ENCODE data around the gene B4GALT1. TPM values are rescaled to one million over a fixed set of nuclear protein-coding genes. Genes with fewer than 3 reads are reported as not detected.
A peak's percentile ranks its signal among the peaks of the same experiment; 100 is the strongest.

Gene B4GALT1, protein sequence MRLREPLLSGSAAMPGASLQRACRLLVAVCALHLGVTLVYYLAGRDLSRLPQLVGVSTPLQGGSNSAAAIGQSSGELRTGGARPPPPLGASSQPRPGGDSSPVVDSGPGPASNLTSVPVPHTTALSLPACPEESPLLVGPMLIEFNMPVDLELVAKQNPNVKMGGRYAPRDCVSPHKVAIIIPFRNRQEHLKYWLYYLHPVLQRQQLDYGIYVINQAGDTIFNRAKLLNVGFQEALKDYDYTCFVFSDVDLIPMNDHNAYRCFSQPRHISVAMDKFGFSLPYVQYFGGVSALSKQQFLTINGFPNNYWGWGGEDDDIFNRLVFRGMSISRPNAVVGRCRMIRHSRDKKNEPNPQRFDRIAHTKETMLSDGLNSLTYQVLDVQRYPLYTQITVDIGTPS
- total RNA-seq, result 10 to 100 TPM; 72.2 to 91.9 TPM

DNA sequence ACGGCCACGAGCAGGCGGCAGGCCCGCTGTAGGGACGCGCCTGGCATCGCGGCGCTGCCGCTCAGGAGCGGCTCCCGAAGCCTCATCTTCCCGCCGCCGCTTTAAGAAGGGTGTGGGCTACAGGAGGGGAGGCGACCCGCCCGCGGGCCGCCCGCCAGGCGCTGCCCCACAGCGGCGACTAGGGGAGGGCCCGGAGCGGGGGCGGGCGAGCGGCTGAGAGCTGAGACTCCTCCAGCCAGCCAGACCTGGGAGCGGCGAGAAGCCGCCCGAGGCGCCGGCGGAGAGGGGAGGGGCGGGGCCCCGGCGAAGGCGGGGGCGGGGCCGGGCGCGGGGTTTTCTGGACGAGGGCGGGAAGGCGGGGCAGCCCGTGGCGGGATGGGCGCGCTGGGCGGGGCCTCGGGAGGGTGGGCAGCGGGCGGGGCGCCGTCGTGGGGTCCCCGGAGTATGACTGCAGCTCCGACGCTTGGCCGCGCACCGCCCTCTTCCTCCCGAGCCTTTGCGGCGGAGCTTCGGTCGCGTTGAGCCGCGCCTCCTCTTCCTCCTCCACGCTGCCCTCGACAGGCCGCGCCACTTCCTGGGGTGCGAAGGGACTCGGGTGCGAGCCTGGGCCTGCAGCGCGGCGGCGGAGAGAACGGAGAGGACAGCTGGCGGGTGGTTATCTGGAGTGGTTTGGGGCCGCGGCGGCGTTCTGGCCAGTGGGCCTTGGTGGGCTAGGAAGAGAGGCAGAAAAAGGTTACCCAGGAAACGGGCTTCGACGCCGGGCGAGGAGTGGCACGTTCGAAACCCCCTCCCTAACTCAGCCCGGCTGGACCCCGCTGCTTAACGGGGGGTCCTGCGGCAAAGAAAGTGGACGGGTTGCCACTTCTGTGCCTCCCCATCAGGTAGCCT is at the start of gene B4GALT1:
Gene B4GALT1, minus strand, starts transcription at position 253 of the 888 bp plus-strand sequence. Its CDS starts 167 bp downstream, at position 86.
- Mint-ChIP-seq H3K4me3 (peak within 1 kb of the TSS; percentile 88 to 96), H3K4me1 (ENCODE audit: low read depth) (peaks cover 66% of the 10 kb centered on the region), H3K9me3 (no peaks in the 10 kb centered on the region), H3K36me3 (ENCODE audit: insufficient read depth in 2 of 2) (peaks cover 5 to 6% of the 10 kb centered on the region in 2 donors), H3K27ac (peak within 1 kb of the TSS; percentile 99), H3K27me3 (ENCODE audit: low read depth) (no peaks in the 10 kb centered on the region)
- peak; percentile 83 to 85 for ATAC-seq (replicated peaks in 1 of 2)
- DNase-seq, result peak; percentile 93 to 96

DNA sequence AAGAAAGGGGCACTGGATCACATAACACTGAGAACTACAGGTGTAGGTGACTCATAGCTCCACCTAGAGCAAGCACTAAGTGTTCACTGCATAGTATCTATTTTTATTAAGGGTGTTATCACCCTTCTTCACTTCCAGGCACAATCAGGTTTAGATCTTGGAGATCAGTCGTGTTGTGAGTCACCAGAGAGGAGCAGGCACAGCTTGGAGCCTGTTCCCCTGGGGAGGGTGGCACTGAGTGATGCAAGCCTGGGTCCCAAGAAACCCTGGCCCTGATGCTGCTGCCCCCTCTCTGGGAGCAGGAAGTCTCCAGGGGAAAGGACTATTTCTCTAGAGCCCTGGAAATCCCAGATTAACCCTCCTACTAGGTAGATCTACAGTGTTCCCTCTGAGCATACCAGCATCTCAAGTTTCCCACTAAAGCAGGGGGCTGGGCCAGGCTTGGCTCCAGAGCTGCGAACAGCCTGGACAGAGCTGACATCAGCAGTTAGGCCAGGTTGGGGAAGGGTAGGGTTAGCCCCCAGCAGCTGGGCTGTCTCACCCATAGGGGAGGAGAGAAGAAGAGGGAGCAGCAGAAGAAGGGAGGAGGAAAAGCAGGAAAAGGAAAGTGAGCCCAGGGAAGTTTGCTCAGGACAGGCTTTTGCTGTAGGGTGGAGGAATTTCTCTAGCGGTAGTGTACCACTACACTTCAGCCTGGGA is 44.7 kb upstream of the B4GALT1 start:
- Mint-ChIP-seq H3K9me3 (peaks cover 0 to 4% of the 10 kb centered on the region in 2 donors), H3K27ac (no peak overlapping the region), H3K4me1 (ENCODE audit: low read depth) (no peaks in the 10 kb centered on the region), H3K4me3 (no peak overlapping the region), H3K36me3 (ENCODE audit: insufficient read depth in 2 of 2) (no peaks in the 10 kb centered on the region), H3K27me3 (ENCODE audit: low read depth) (no peaks in the 10 kb centered on the region)
- DNase-seq (no peak), ATAC-seq (replicated peaks in 1 of 2) (no peak)

DNA sequence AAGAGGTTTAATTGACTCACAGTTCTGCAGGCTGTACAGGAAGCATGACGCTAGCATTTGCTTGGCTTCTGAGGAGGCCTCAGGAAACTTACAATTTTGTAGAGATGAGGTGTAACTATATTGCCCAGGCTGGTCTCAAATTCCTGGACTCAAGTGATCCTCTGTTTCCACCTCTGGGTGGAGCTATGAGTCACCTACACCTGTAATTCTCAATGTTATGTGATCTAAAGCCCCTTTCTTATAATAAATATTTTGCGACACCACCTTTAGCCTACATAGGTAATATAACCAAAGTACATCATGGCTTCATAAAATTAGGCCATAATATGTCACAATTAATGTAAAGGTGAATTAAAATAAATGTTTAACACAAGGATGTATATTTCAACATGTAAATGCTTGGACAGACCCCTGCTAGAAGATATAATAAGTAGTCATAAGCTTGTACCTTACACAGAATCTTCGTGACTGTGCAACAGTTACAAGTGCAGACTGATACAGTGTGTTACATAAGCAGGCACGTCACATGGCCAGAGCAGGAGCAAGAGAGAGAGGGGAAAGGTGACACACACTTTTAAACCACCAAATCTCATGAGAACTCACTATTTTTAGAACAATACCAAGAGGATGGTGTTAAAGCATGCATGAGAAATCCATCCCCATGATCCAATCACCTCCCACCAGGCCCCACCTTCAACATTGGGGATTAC is 43.0 kb upstream of the B4GALT1 start:
- peaks cover 0 to 4% of the 10 kb centered on the region in 2 donors for H3K9me3 Mint-ChIP-seq
- no peaks in the 10 kb centered on the region for H3K27me3 Mint-ChIP-seq (ENCODE audit: low read depth)
- H3K4me1 Mint-ChIP-seq (ENCODE audit: low read depth), result no peaks in the 10 kb centered on the region
- ATAC-seq (replicated peaks in 1 of 2) (no peak), DNase-seq (no peak)
- H3K27ac Mint-ChIP-seq, result no peak overlapping the region
- H3K4me3 Mint-ChIP-seq, result no peak overlapping the region
- H3K36me3 Mint-ChIP-seq (ENCODE audit: insufficient read depth in 2 of 2), result no peaks in the 10 kb centered on the region

GRCh38 chr9:33209394-33209793 is 42.3 kb upstream of the B4GALT1 start:
- H3K4me3 Mint-ChIP-seq, result no peak overlapping the region
- DNase-seq, result no peak
- H3K36me3 Mint-ChIP-seq (ENCODE audit: insufficient read depth in 2 of 2), result no peaks in the 10 kb centered on the region
- no peak for ATAC-seq (replicated peaks in 1 of 2)
- no peaks in the 10 kb centered on the region for H3K4me1 Mint-ChIP-seq (ENCODE audit: low read depth)
- H3K27ac Mint-ChIP-seq, result no peak overlapping the region
- peaks cover 0 to 4% of the 10 kb centered on the region in 2 donors for H3K9me3 Mint-ChIP-seq
- no peaks in the 10 kb centered on the region for H3K27me3 Mint-ChIP-seq (ENCODE audit: low read depth)

DNA sequence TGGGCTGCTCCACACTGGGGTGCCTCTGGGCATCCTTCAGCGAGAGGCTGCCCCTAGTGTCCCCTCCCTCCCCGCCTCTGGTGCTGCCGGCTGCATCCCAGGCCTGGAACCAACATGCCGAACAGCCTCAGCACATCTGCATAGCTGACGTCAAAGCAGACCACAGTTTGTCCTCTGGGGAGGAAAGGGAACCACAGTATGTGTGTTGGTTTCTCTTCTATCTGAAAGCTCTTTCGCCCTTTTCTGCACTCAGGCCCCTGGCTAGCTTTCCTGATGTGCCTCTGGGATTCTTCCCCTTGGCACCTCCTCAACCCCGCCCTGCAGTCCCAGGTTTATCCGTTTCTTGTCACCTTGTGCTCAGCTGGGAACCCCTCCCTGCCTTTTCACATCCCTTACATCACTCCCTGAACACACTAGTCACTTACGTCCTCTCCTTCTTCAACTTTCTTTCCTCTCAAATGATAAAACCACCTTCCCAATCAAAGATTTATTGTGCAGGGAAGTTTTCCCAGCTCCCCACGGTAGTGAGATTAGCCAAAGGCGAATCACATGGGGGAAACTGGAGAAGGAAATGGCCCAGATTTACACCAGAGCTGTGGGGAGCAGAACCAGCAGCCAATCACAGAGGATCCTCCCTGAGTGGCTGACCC is 35.5 kb upstream of the B4GALT1 start:
- ATAC-seq (replicated peaks in 1 of 2) (peak; percentile 90 to 97), DNase-seq (peak; percentile 31 to 56)
- peak overlapping the region; percentile 36 to 46 for H3K4me3 Mint-ChIP-seq

GRCh38 chr9:33202018-33202417 is 34.9 kb upstream of the B4GALT1 start:
- no peaks in the 10 kb centered on the region for H3K36me3 Mint-ChIP-seq (ENCODE audit: insufficient read depth in 2 of 2)
- no peaks in the 10 kb centered on the region for H3K27me3 Mint-ChIP-seq (ENCODE audit: low read depth)
- DNase-seq (no peak), ATAC-seq (replicated peaks in 1 of 2) (peak; percentile 20 to 34)
- no peaks in the 10 kb centered on the region for H3K9me3 Mint-ChIP-seq
- peak overlapping the region; percentile 5 to 46 for H3K4me3 Mint-ChIP-seq
- no peak overlapping the region for H3K27ac Mint-ChIP-seq
- peaks cover 15% of the 10 kb centered on the region for H3K4me1 Mint-ChIP-seq (ENCODE audit: low read depth)

More for the DNA sequence above, 35.5 kb upstream of the B4GALT1 start:
- no peaks in the 10 kb centered on the region for H3K36me3 Mint-ChIP-seq (ENCODE audit: insufficient read depth in 2 of 2)
- H3K27ac Mint-ChIP-seq, result no peak overlapping the region
- H3K9me3 Mint-ChIP-seq, result peaks cover 0 to 1% of the 10 kb centered on the region in 2 donors
- peaks cover 15% of the 10 kb centered on the region for H3K4me1 Mint-ChIP-seq (ENCODE audit: low read depth)
- H3K27me3 Mint-ChIP-seq (ENCODE audit: low read depth), result no peaks in the 10 kb centered on the region

DNA sequence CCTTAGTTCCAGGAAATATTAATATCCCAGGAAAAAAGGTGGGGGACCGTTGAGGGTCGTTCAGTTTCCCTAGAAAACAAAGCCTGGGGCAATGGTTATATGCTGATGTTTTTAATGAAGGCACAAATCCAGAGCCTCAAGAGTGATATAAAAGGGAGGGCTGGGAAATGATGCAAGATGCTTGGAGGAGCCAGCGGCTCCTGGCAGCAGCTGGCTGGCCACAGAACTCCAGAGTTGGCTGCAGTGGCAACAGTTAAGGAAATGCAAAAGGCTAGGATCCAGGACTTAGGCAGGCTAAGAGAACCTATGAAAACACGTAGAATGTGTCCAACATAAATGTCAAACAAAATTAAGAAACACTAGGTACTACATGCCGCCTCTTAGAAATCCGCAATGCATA is 31.0 kb upstream of the B4GALT1 start:
- H3K4me1 Mint-ChIP-seq (ENCODE audit: low read depth), result peaks cover 15% of the 10 kb centered on the region
- DNase-seq (no peak), ATAC-seq (replicated peaks in 1 of 2) (no peak)
- no peak overlapping the region for H3K27ac Mint-ChIP-seq
- no peaks in the 10 kb centered on the region for H3K9me3 Mint-ChIP-seq
- no peaks in the 10 kb centered on the region for H3K27me3 Mint-ChIP-seq (ENCODE audit: low read depth)
- H3K36me3 Mint-ChIP-seq (ENCODE audit: insufficient read depth in 2 of 2), result no peaks in the 10 kb centered on the region
- no peak overlapping the region for H3K4me3 Mint-ChIP-seq

- peaks cover 9% of the 10 kb centered on the region for H3K4me1 Mint-ChIP-seq (ENCODE audit: low read depth)
- H3K9me3 Mint-ChIP-seq, result no peaks in the 10 kb centered on the region
- no peak for DNase-seq
- H3K27me3 Mint-ChIP-seq (ENCODE audit: low read depth), result no peaks in the 10 kb centered on the region
- no peak overlapping the region for H3K27ac Mint-ChIP-seq
- H3K4me3 Mint-ChIP-seq, result no peak overlapping the region
- ATAC-seq (replicated peaks in 1 of 2), result no peak
- H3K36me3 Mint-ChIP-seq (ENCODE audit: insufficient read depth in 2 of 2), result no peaks in the 10 kb centered on the region
Observed at GRCh38 chr9:33197279-33198152, 30.4 kb upstream of the B4GALT1 start.

DNA sequence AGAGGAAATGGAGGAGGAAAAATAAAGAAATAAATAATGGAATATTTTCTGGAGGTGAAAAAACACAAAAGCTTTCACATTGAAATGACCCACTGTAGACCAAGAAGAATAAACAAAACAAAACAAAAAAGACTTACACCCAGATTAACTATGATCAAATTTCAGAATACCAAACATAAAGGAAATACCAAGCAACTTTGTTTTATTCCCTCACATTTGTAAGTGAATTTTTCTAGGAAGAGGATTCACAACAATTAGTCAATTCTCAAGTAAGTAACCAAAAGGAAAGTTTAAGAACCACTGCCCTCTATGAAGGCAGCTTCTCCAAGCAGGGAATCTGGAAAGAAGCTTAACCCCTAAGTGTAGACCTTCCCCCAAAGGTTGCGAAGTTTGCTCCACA is 29.6 kb upstream of the B4GALT1 start:
- Mint-ChIP-seq H3K36me3 (ENCODE audit: insufficient read depth in 2 of 2) (no peaks in the 10 kb centered on the region), H3K4me1 (ENCODE audit: low read depth) (peaks cover 1% of the 10 kb centered on the region), H3K27me3 (ENCODE audit: low read depth) (no peaks in the 10 kb centered on the region), H3K9me3 (no peaks in the 10 kb centered on the region), H3K27ac (no peak overlapping the region), H3K4me3 (no peak overlapping the region)
- ATAC-seq (replicated peaks in 1 of 2) (no peak), DNase-seq (no peak)

- Mint-ChIP-seq H3K27me3 (ENCODE audit: low read depth) (no peaks in the 10 kb centered on the region), H3K27ac (no peak overlapping the region), H3K36me3 (ENCODE audit: insufficient read depth in 2 of 2) (no peaks in the 10 kb centered on the region), H3K4me3 (no peak overlapping the region), H3K4me1 (ENCODE audit: low read depth) (no peaks in the 10 kb centered on the region), H3K9me3 (no peaks in the 10 kb centered on the region)
- DNase-seq, result no peak
- no peak for ATAC-seq (replicated peaks in 1 of 2)
Observed at GRCh38 chr9:33193818-33194217, 26.7 kb upstream of the B4GALT1 start.

DNA sequence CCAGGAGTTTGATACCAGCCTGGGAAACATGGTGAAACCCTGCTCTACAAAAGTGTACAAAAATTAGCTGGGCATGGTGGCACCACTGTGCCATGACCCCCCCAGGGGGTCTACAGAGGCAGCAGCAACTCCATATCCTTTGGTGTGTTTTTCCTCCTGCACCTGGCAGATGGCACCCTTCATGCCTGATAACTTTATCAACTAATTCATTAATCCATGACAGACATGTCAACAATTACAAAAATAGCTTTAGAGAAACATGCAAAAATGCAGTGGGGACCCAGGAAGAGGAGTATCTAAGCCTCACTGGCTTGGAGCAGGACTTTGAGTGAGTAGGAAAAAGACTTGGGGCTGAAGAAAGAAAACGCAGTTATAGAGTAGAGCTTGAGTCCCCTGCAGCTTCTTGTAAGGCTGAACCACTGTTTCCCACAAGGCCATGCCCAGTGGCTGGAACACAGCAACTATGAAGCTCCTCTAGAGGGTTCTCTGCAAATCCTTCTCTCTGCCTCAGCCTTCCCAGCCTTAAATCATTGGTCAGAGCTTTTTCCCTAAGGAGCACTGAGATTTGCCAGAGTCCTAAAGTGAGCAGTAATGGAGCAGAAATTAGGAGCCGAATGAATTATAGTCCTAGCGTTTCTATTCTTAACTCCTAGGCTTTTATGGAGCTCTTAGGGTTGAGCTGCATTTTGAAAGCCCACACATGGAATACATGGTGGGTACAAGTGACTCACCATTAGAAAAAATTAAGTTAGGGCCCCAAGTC is 25.5 kb upstream of the B4GALT1 start:
- DNase-seq (no peak), ATAC-seq (replicated peaks in 1 of 2) (no peak)
- no peaks in the 10 kb centered on the region for H3K27me3 Mint-ChIP-seq (ENCODE audit: low read depth)
- H3K4me3 Mint-ChIP-seq, result no peak overlapping the region
- no peak overlapping the region for H3K27ac Mint-ChIP-seq
- H3K36me3 Mint-ChIP-seq (ENCODE audit: insufficient read depth in 2 of 2), result no peaks in the 10 kb centered on the region
- H3K4me1 Mint-ChIP-seq (ENCODE audit: low read depth), result no peaks in the 10 kb centered on the region
- no peaks in the 10 kb centered on the region for H3K9me3 Mint-ChIP-seq

All from activated T-cell treated with anti-CD3 and anti-CD28 coated beads, Interleukin-2, amount 50 U/mL, for 72 hours (primary cell).